NT2/D1 (cell line): ENCODE measurements around the gene TATDN2.

ENCODE experiments used
- SUZ12 ChIP-seq: IDR thresholded peaks from 2 replicates; pipeline ENCODE4 v1.6.1; 2011; ENCODE audit not compliant: insufficient read length, insufficient read depth; ENCODE audit errors: extremely low read depth
- YY1 ChIP-seq: IDR thresholded peaks from 2 replicates; pipeline ENCODE4 v1.6.1; 2011; ENCODE audit not compliant: insufficient read length, insufficient read depth

GRCh38 chr3:10317311-10317960 is 69.2 kb downstream of the TATDN2 start:
- TF ChIP-seq YY1 (no peak), SUZ12 (no peak)
